Cerebellar nuclear complex (tissue), 1 donor: Measurements from ENCODE around the gene ZBTB20.
"Not testable (repeated sequence)": the region's sequence is repeated elsewhere in the genome, so short reads cannot be mapped to it uniquely, and the experiment has no call there.

Experiments
- DNase-seq, 2 experiments: peaks; one replicate each; lab custom pipeline; 2025; lab: John Stamatoyannopoulos, UW

Gene ZBTB20

GRCh38 chr3:114714957-114715460, 432.1 kb downstream of the ZBTB20 start:
- DNase-seq = no peak

DNA sequence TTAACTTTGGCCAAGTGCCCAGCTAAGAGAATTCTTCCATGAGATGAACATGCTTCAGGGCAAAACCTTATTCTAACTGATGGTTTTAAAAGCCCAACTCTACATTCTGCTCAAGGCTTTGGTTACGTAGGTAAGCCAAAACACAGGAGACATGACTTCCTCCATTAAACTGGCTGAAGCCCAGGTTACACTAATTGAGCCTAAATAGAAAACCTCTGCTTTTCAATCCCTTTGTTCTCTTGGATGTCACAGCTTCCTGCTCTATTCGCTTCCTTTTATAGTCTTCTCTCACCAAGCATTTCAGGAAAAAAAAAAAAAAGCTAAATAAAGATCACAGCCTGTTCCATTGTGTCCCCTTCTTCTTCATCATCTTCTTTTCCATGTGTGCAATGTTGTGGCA, 432.9 kb downstream of the ZBTB20 start:
- DNase-seq = no peak

DNA sequence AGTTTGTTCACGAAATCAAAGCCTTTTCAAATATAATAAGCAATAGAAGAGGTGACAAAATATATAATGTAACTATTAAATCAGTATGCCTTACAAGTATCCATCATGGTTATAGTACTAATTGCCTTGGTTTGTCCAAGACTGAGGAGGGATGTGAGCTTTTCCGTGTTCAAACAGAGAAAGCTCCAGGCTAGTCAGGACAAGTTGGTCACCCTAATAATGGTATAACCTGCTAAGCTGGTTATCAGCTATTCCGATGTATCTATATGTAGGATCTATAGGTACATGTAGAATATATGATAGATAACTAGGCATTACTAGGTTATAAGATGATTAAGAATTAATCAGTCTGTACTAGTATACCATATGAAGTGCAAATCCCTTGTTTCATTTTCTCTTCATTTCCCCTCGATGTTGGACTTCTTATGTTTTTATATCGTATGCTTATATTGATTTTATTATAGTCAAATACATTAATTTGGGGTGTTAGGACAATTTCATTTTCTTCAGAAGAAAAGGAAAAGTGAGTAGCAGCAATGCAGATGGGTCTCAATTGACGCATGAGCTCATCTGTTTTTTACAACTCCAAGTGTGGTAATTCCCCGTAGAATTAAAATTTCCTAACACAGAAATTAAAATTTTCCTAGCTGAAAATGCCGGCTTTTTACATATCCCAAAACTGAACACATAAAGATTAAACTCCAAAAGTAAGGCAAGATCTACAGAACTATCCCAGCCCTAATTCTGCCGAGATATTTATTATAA, 434.2 kb downstream of the ZBTB20 start:
- DNase-seq = no peak

DNA sequence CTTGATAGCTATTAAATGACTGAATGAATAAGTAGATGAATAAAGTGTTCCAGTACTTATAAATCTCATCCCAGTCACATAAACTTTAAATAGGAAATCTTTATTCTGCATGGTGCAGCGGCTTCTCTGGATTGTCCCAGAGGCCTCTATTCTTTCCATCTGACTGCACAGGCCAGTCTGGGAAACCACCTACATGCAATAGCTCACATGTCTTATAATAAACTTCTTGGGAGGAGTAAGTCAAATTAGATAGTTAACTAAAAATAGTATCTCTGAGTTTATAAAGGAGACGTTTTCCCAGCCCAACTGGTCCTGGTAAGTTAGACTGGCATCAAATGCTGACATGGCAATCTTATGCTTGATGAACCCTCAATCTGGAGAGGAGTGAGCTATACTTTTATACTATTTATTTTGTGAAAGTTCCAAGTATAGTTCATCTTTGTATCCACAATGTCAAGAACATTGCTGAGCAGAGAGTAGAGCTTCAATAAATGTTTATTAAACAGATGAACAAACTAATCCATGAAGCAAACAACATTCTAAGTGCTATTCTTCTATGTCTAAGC, 435.7 kb downstream of the ZBTB20 start:
- DNase-seq = no peak

DNA sequence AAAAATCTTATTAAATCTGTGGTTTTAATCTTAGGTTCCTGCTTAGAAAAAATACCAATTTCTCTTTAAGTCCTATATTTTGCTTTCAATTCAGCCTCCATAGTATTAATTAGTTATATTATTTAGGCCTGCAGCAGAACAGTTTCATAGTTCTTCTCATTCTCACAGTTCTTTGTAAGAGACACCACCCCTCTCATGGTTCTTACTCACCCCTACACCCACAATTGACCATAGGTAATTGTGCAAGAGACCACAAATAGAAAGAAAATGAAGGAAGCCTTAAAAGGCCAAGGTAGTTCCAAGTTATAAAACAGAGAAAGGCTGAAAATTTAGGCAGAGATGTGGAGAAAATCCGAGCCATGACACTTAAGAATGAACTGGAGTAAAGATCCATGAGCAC, 438.0 kb downstream of the ZBTB20 start:
- no peak for DNase-seq

GRCh38 chr3:114707252-114707860, 439.7 kb downstream of the ZBTB20 start:
- no peak for DNase-seq

DNA sequence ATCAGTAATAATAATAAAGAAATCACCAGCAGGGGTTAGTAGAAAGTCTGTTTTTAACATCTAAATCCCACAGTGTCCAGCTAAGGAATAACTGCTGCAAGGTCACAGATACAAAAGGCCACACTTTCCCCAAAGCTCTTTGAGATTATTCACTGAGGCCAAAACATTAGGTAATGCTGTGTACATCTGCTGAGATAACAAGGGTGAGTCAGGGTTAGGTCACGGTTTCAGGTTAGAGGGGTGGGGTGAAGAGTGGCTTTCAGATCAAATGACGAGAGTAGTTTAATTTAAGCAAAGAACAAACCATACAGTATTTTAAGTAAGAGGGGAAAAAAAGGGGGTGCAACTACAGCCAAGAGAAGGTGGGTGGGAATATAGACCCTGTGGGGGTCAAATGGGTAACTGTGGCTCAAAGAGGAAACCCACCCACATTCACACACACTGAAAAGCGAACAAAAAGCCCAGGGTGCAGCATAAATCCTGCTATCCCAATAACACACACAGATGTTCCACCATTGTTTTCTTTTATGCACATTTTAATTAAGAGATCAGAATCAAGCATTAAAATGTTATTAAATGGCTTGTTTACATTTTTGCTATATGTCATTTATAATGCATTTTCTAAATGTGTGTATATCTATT, 440.4 kb downstream of the ZBTB20 start:
- DNase-seq = no peak

DNA sequence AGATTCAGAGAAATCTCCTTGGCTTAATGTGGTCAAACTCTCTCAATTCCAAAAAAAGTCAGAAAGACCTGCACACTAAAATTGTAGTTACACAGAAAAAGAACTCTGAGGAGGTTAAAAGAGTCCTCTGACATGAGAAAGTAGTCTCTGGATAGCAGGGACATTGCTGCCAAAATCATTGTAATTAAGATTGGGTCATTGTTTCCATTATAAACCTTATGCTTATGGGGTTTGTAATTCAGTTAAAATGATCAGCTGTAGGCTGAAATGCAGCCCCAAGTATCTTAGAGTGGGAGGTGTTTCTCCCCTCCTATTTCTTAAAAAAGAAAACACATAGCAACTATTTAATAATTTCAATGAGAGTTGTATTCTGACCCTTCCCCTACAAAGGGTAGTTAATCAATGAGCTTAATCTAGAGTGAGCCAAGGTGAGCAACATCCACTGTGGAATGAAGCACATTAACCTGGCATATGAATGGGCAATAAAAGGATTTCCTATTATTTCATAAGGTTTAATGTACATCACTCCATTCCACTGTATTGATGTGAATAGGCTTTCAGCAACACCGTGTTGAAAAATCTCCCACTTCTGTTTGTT, 446.4 kb downstream of the ZBTB20 start:
- no peak for DNase-seq

GRCh38 chr3:114698146-114699105, 448.7 kb downstream of the ZBTB20 start:
- DNase-seq = no peak

DNA sequence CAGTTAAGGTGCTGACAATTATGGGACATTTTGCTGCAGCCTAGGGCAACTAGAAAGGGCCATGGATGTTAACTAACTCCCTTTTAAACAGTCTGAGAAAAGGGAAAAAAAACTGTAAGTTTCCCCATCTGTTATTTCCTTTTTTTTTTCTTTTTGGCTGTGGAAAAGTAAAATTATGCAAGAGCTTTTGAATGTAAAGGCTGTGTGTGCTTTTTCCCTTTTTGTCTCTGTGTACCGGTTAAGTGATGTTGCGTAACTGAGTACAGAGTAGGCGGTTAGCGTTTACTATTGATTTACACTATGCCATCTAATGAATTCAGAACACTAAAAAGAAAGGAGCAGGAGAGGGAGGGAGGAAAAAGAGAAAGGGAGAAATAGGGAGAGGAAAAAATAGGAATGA, 449.7 kb downstream of the ZBTB20 start:
- no peak for DNase-seq

- no peak for DNase-seq
Observed at GRCh38 chr3:114694251-114694650, 452.8 kb downstream of the ZBTB20 start.

DNA sequence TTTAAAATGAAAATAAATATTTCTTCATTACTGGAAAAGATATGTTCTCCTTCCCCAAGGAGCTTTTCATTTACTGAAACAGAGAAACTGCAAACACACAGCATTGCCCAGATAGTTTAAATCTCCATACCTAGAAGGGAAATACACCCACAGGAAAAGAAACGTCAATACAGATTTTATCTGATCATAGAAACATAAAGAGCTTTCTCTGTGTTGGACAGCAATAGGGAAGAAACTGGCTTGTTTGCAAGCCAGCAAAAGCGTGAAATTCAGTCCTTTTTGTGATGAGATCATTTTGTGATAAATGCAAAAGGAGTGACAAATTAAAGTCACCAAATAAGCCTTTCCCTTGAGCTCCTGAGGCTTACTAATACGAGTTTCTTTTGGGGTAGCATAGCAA, 455.2 kb downstream of the ZBTB20 start:
- DNase-seq = no peak

DNA sequence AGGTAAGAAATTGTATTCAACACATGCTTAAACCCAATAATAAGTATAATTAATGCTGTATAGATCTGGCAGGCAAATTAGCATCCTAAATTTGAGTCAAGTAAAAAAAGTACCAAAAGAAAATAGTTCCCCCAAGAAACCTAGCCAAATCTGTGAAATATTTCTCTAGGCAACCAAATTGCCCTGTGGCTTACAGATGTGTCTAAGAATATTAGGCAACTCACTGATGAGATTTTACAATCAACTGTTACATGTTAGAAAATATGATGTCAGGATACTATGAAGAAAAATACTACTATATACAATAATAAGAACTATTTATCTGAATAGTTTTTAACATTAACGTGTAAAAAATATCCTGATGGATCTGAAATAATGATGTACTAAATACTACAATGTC, 456.2 kb downstream of the ZBTB20 start:
- DNase-seq = no peak

DNA sequence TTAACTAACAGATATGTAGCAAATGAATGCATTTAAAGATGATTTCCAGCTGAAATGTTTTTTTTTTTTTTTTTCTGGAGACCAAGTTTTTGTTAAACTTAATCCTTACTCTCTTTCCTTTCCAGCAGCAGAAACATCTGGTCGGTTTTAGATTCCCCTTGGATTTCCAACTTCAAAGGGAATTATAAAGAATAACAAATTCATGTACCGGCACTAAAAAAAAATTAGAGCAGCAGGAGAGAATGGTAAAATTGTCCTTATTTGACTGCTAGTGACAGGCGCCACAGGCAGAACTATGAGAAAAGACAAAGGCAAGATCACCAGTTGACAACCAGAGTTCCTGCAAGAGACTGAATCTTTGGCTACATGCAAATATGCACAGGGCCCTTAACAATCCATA, 459.9 kb downstream of the ZBTB20 start:
- DNase-seq = no peak

DNA sequence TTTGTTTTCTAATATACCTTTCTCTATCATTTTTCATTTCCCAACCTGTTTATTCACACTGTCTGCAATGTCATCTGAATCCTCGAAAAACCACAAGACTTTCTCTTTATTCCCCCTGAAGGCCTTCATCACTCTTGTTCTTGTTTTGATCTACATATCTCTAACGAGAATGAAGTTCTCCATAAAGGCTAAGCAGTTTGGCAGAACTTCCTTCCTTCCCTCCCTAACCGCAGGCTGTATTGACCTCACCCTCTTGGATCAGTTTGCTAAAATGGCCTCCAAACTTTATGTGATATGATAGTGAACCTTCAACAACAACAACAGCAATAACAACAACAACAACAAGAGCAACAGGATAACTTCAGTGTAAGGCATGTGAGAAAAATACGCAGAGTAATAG, 460.5 kb downstream of the ZBTB20 start:
- no peak for DNase-seq

DNA sequence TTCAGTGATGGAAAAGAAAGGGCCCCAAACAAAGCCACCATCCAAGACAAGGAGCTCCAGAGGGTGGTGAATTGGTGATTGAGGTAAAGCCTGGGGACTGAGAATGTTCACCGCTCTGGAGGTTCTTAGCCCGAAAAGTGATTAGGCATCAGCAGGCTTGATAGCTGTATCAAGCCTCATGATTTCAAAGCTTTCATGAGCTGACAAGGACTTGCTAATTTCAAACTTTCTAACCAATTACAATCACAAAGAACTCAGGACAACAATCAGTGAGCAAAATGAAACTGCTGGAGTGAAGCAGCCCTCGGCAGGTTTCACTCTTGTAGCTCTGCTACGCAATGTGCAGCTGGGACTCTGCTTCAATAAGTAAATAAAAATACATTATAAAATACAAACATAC, 461.9 kb downstream of the ZBTB20 start:
- DNase-seq = no peak

GRCh38 chr3:114680299-114680698, 466.8 kb downstream of the ZBTB20 start:
- no peak for DNase-seq

GRCh38 chr3:114679773-114680172, 467.3 kb downstream of the ZBTB20 start:
- DNase-seq = not testable (repeated sequence)

GRCh38 chr3:114675104-114675503, 472.0 kb downstream of the ZBTB20 start:
- no peak for DNase-seq

GRCh38 chr3:114674036-114674435, 473.1 kb downstream of the ZBTB20 start:
- no peak for DNase-seq

- no peak for DNase-seq
Observed at GRCh38 chr3:114673481-114673880, 473.6 kb downstream of the ZBTB20 start.
